ENCODE results near the gene TRAF6.

GRCh38 chr11:36493332-36493731 is 16.7 kb downstream of the TRAF6 start:
- TF ChIP-seq, protein P1, sequence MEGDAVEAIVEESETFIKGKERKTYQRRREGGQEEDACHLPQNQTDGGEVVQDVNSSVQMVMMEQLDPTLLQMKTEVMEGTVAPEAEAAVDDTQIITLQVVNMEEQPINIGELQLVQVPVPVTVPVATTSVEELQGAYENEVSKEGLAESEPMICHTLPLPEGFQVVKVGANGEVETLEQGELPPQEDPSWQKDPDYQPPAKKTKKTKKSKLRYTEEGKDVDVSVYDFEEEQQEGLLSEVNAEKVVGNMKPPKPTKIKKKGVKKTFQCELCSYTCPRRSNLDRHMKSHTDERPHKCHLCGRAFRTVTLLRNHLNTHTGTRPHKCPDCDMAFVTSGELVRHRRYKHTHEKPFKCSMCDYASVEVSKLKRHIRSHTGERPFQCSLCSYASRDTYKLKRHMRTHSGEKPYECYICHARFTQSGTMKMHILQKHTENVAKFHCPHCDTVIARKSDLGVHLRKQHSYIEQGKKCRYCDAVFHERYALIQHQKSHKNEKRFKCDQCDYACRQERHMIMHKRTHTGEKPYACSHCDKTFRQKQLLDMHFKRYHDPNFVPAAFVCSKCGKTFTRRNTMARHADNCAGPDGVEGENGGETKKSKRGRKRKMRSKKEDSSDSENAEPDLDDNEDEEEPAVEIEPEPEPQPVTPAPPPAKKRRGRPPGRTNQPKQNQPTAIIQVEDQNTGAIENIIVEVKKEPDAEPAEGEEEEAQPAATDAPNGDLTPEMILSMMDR (conservative IDR thresholded peaks at IDR 0.05; ENCODE audit: low read depth, low read length): no peak
- TF ChIP-seq EZH2 (IDR thresholded peaks at IDR 0.05; ENCODE audit: low read length, unreplicated experiment) (no peak), EZH2phosphoT487 (IDR thresholded peaks at IDR 0.05; ENCODE audit: borderline replicate concordance, low read length) (no peak)

All from PC-3 (cell line).